Measurements from ENCODE around the gene LIPE. TPM values are rescaled to one million over a fixed set of nuclear protein-coding genes. Genes with fewer than 3 reads are reported as not detected.

The LIPE gene
- total RNA-seq, 1 donor from 2014 or later: 23.6 TPM

DNA sequence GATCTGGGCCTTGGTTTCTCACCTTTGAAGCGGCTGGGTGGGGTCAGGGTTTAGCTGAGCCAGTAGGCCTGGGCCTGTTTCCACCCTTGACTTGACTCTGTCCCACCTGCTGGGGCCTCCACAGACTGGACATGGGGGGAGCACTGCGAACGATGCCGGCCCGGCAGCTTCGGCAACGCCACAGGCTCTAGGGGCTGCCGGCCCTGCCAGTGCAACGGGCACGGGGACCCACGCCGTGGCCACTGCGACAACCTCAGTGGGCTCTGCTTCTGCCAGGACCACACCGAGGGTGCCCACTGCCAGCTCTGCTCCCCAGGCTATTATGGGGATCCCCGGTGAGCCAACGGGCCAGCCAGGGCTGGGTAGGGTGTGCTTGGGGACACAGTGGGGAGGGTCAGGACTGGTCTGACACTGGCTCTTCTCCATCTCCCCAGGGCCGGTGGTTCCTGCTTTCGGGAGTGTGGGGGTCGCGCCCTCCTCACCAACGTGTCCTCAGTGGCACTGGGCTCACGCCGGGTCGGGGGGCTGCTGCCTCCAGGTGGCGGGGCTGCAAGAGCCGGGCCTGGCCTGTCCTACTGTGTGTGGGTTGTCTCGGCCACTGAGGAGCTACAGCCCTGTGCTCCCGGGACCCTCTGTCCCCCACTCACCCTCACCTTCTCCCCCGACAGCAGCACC, 73.7 kb downstream of the LIPE start:
- DNase-seq (ENCODE audit: low spot score): no peak

DNA sequence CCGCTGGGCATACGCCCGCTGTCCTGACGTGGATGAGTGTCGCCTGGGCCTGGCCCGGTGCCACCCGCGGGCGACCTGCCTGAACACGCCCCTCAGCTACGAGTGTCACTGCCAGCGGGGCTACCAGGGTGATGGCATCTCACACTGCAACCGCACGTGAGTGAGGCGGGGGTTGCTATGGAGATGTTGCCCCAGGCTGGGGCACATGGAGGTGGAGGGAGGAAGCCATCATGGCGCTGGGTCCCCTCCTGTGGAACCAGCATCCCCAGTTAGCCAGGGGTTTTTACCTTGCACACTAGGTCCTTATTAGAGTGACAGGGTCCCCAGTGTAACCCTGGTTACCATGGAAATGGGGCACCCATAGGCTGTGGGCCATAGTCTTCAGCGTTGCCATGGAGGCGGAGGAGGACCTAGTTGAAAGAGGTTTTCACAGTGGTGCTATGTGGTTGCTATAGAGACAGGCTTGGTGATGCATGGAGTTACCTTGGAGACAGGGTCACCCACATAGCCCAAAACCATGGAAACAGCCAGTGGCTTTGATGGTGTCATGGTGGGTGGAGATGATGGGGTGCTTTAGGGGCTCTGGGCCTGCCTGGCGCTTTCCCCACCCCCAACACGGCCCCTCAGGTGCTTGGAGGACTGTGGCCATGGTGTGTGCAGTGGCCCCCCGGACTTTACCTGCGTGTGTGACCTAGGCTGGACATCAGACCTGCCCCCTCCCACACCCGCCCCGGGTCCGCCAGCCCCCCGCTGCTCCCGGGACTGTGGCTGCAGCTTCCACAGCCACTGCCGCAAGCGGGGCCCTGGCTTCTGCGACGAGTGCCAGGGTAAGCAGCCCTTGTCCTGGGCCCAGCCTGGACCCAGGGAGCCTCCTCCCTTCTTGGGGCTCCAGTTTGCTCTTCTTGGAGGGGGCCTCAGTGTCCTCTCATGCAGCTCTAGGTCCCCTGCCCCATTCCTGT, 74.6 kb downstream of the LIPE start:
- peak; percentile 57 for DNase-seq (ENCODE audit: low spot score)

Other genes starting within 250 kb of the LIPE start
- gene DEDD2, start 209.7 kb downstream of the LIPE start, total RNA-seq: 24.7 TPM
- gene ZNF526, start 207.1 kb downstream of the LIPE start, total RNA-seq: 13.2 TPM
- 36.4 TPM for gene GSK3A, start 184.8 kb downstream of the LIPE start, total RNA-seq
- gene ERF, start 172.3 kb downstream of the LIPE start, total RNA-seq: 47.4 TPM
- gene CIC, start 158.1 kb downstream of the LIPE start, total RNA-seq: 83.4 TPM
- 1.6 TPM for gene PRR19, start 125.3 kb downstream of the LIPE start, total RNA-seq
- gene PAFAH1B3, start 124.8 kb downstream of the LIPE start, total RNA-seq: 19.8 TPM
- gene TMEM145, start 114.1 kb downstream of the LIPE start, total RNA-seq: 1.4 TPM
- 22.0 TPM for gene MEGF8, start 101.8 kb downstream of the LIPE start, total RNA-seq
- 5.3 TPM for gene CNFN, start 37.1 kb downstream of the LIPE start, total RNA-seq
- gene CXCL17, start 15.6 kb upstream of the LIPE start, total RNA-seq: 77.8 TPM
- gene CEACAM1, start 101.1 kb upstream of the LIPE start, total RNA-seq: 21.6 TPM
- gene CEACAM8, start 167.5 kb upstream of the LIPE start, total RNA-seq: not detected

Measured in ureter (tissue), 1 donor.